Embryonic facial prominence (tissue), 1 donor: Measurements from ENCODE around the gene CSTF3.

Experiments
- DNase-seq: peaks from one replicate; pipeline ENCODE4 v3.0.0-alpha.2; 2016; ENCODE audit errors: extremely low spot score

CSTF3 gene

DNA sequence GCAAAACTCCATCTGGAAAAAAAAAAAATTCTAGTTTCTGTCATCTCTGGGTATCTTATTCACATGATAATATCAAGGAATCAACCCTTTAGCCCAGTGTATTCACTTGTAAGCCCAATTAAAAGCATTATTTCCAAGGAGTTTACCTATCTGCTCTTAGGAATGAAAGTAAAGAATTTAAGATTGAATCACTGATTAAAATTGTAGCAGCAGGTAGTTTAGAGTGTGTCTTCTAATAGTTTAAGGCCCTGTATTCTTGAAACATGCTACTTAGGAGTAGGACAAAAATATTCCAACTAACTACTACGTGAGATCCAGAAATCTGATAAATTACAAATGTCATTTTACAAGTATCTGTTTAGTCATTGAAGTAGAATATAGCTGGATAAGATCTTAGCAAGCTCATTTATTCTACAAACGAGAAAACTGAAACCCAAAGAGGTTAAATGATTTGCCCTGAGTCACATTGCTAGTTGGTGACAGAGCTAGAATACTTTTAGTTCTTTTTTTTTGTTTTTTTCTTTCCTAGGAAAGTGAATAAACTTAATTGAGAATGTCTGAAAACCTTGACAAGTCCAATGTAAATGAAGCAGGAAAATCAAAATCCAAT lies 118.0 kb downstream of the CSTF3 start:
- no peak for DNase-seq

DNA sequence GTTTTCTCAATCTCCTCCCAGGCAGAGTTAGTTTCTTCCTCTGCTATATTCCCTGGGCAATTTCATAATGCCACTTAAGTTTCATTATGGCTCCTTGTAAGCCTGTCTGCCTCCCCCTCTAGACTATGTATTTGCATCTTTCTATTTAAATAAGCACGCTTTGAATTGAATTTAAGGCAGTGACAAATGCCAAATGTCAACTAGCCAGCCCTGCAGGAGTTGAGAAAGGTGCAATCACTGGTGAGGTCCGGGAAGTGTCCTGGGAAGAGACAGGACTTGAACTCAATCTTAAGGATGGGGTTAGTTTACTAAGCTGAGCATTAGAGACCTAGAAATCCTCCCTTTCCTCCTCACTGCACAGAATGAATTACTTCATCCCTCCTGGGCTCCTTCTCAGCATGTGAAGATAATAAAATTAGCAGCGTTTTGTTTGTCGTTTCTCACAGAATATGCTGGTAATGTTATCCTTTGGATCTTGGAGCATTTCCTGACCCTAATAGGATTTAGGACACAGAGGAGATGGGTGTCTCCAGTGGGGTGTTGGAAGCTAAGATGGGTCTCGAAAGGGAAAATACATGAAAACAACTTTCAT lies 120.3 kb downstream of the CSTF3 start:
- DNase-seq: no peak

DNA sequence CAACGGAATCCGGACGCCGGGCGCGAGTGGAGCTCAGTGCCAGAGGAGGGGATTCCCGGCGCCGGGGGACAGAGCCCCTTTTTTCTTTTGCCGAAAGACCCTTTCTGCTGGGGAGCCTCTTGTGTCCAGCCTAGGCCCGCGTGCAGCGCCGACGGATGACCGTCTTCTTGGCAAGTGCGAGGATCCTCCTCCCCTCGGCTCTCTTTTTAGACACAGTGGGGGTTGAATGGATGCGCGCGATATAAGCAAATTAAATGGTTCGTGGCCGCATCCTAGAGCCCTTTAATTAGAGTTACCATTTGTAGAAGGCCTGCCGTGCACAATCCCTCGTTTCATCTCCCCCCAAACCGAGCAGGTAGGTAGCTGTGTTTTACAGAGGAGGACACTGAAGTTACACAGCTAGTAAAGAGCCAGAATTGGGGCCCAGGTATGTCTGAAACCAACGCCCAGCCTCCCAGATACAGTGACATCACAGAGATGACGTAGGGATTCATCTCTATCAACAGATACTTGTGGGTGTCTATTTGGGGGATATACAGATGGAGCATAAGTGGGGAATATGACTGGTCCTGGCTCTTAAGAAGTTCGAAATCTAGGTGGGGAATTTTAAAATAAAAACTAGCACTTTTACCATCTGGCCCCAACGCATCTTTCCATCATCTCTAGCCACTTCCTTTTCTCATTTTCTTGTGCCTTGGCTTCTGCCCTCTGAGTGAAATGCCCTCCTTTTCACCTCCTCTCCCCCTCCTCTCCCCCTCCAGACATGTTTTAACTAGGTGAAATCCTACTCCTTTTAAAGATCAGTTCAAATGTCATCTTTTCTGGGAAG lies 121.0 kb downstream of the CSTF3 start:
- no peak for DNase-seq

- DNase-seq: peak; percentile 87
These were observed 121.8 kb downstream of the CSTF3 start, which contains the start of gene TCP11L1 for GRCh38 chr11:33039274-33040032. TSS of gene TCP11L1 (plus strand) at chr11:33039572. CDS start at chr11:33043774, 4,202 bp downstream.

DNA sequence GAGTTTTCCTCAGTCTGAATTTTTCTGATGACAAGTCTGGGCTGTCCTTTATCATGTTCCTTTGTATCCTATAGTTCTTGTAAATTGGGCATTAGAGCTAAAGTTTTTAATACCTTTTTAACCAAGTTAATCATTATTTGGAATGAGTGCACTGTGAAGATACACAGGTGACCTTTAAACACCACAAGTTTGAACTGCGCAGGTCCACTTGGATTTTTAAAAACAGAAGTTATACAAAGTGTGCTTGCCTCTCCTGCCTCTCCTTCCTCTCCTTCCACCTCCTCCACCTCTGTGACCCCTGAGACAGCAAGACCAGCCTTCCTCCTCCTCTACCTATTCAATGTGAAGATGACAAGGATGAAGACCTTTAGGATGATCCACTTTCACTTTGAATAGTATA lies 126.3 kb downstream of the CSTF3 start:
- DNase-seq: no peak
